AG04450 (cell line): Measurements from ENCODE around the gene DNAJB7. TPM values are rescaled to one million over a fixed set of nuclear protein-coding genes. Genes with fewer than 3 reads are reported as not detected.
A peak's percentile ranks its signal among the peaks of the same experiment; 100 is the strongest.

Experiments
- CTCF ChIA-PET: fragments of 300-600, 350-600 bp; formaldehyde crosslinking; extraction: SDS; loops from one replicate; lab custom pipeline; 2022; ENCODE audit warnings: antibody characterized with exemption, inconsistent platforms; lab: Charles Lee
- POLR2A ChIA-PET: fragments of 350-600 bp; formaldehyde crosslinking; extraction: SDS; loops from one replicate; lab custom pipeline; 2021; ENCODE audit warnings: antibody characterized with exemption, inconsistent platforms; lab: Yijun Ruan, JAX
- DNase-seq: peaks from one replicate; pipeline ENCODE4 v3.0.0-alpha.2; 2011; ENCODE audit warnings: low read depth, low spot score
- H3K27ac ChIP-seq: one replicate; pipeline ENCODE4 v1.5.1; 2012; ENCODE audit warnings: low read depth, low read length, control low read depth
- H3K27me3 ChIP-seq: one replicate; pipeline ENCODE4 v1.6.0; 2012; ENCODE audit warnings: low read length; ENCODE audit not compliant: control insufficient read depth, insufficient read depth
- H3K4me3 ChIP-seq: 2 replicates; pipeline ENCODE4 v1.5.1; 2011; ENCODE audit warnings: mild to moderate bottlenecking, low read depth, low read length, control low read depth
- H3K9me3 ChIP-seq: 2 replicates; pipeline ENCODE4 v1.5.1; 2012; ENCODE audit warnings: low read length; ENCODE audit not compliant: control insufficient read depth, insufficient read depth
- polyA plus RNA-seq: library from polyadenylated mRNA; depleted of rRNA; stranded (reverse); fragments of >200 nt; gene quantifications from 2 replicates; pipeline ENCODE4 v1.2.3, GENCODE V29; 2011
- TF ChIP-seq, protein P1 (sequence below): IDR thresholded peaks from 2 replicates; pipeline ENCODE4 v1.5.1; 2011; ENCODE audit warnings: low read depth, low read length, control low read depth, inconsistent platforms

The DNAJB7 gene
- polyA plus RNA-seq, 1 experiment, result not detected

DNA sequence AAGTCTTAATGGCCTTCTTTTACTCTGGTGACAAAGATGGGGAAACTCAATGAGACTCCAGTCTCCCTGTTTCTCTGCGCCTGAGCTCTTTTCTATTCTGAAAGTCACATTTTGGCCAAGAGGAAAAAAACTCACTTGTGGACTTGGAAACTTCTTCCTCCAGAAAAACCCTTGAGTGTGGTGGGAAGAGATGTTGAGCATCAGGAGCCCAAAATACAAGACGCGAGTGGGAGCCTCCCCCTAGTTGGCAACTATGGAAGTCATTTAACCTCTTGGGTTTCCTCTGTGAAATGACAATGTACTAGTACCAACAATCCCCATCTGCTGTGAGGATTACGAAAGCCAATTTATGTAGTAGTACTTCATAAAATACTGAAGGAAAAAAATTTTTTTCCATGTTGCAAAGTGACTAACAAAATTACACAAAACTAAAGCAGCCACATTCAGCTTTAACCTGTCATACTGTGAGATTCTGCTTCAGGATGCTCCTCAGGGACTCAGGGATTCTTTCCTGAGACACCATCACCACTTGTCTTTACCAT, 42.2 kb downstream of the DNAJB7 start:
- peak overlapping the region; percentile 55 for H3K27ac ChIP-seq
- POLR2A ChIA-PET, result interaction anchor here (2.0 kb wide), 1 partner anchor 37 kb away, joined by 9 read pairs; the partner anchor contains the start of genes ST13 and XPNPEP3
- TF ChIP-seq, protein P1, sequence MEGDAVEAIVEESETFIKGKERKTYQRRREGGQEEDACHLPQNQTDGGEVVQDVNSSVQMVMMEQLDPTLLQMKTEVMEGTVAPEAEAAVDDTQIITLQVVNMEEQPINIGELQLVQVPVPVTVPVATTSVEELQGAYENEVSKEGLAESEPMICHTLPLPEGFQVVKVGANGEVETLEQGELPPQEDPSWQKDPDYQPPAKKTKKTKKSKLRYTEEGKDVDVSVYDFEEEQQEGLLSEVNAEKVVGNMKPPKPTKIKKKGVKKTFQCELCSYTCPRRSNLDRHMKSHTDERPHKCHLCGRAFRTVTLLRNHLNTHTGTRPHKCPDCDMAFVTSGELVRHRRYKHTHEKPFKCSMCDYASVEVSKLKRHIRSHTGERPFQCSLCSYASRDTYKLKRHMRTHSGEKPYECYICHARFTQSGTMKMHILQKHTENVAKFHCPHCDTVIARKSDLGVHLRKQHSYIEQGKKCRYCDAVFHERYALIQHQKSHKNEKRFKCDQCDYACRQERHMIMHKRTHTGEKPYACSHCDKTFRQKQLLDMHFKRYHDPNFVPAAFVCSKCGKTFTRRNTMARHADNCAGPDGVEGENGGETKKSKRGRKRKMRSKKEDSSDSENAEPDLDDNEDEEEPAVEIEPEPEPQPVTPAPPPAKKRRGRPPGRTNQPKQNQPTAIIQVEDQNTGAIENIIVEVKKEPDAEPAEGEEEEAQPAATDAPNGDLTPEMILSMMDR, result 0 out of 2 replicates have a peak, but pooled peaks have one; percentile 10
- no peaks in the 10 kb centered on the region for H3K27me3 ChIP-seq
- H3K9me3 ChIP-seq, result no peaks in the 10 kb centered on the region
- no peak for DNase-seq
- CTCF ChIA-PET, result interaction anchor here (1.2 kb wide), 1 partner anchor 9 kb away, joined by 3 read pairs; no protein-coding TSS in a partner anchor
- H3K4me3 ChIP-seq, result peak overlapping the region; percentile 99

DNA sequence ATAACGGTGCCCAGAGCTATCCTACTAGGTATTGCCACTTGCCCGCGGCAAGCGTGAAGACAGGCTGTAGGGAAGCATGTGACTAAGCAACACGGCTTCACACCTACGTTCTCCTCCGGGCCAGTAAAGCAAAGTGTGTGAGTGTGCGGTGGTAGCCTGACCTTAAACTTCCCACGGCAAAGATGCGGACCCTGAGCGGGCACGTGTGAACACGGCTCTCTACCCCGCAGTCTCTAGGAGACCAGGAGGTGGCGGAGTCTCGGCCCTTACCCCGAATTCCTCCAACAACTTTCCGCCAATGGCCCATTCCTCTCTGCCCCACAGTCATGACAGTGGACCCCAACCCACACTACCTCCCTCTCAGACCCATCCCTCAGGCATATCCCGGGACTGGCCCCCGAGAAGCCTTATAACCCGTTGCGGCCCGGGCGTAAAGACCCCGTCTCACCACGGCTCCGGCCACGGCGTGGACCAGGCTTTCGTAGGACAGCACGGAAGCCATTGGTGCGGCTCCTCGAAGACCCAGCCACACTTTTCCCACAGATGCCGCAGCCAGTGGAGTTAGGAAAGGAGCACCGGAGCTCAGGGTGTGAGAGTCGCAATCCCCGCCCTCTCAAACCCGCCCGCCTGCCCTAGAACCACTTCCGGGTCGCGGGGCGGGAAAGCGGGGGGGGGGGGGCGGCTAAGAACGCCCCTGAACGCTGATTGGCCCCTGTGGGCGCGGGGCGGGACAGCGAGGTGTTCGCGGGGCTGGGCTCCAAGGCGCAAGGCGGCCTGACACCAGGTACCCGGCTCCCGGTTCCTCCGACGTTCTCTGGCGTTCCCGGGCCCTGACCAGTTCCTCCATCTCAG, 42.9 kb downstream of the DNAJB7 start, which contains the start of gene SLC25A17:
TSS of gene SLC25A17 (minus strand) at position 600 of the 852 bp plus-strand sequence. CDS start at position 502, 98 bp downstream.
- DNase-seq, result peak; percentile 29
- Histone ChIP-seq H3K9me3 (no peaks in the 10 kb centered on the region), H3K4me3 (peak within 1 kb of the TSS; percentile 99), H3K27me3 (no peaks in the 10 kb centered on the region), H3K27ac (peak within 1 kb of the TSS; percentile 68)
- ChIA-PET CTCF (interaction anchor here (0.8 to 1.2 kb wide), 2 partner anchors 9 to 125 kb away, joined by 3 to 4 read pairs; no protein-coding TSS in a partner anchor), POLR2A (interaction anchor here (0.6 to 2.0 kb wide), 3 partner anchors 38 to 70 kb away, joined by 3 to 9 read pairs (median 3); partner anchors contain the start of genes ST13 and XPNPEP3)
- TF ChIP-seq, protein P1, result peak; percentile 62

DNA sequence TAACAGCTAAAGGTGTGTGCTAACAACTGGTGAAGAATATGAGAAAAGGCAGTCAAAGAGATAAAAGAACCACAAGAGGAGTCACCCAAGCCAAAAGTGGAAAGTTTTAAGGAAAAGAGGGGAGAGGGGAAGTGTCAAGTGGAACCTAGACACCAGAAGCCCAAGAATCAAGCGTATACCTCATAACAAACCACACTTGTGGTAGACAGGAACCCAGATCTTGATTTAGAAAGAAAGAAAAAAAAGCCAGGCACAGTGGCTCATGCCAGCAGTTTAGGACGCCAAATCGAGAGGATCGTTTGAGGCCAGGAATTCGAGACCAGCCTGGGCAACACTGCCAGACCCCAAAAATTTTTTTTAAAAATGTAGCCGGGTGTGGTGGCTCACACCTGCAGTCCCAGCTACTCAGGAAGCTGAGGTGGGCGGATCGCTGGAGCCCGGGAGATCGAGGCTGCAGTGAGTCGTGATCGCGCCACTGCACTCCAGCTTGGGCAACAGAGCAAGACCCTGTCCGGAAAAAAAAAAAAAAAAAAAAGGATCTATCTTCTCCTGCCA, 43.6 kb downstream of the DNAJB7 start:
- ChIA-PET CTCF (interaction anchor here (0.8 kb wide), 1 partner anchor 124 kb away, joined by 4 read pairs; no protein-coding TSS in a partner anchor), POLR2A (interaction anchor here (0.6 to 2.0 kb wide), 3 partner anchors 39 to 69 kb away, joined by 3 to 9 read pairs (median 3); partner anchors contain the start of genes ST13 and XPNPEP3)
- H3K27ac ChIP-seq, result peak overlapping the region; percentile 68
- DNase-seq, result no peak
- TF ChIP-seq, protein P1, result no peak
- H3K4me3 ChIP-seq, result peak overlapping the region; percentile 99
- H3K9me3 ChIP-seq, result no peaks in the 10 kb centered on the region
- H3K27me3 ChIP-seq, result no peaks in the 10 kb centered on the region

DNA sequence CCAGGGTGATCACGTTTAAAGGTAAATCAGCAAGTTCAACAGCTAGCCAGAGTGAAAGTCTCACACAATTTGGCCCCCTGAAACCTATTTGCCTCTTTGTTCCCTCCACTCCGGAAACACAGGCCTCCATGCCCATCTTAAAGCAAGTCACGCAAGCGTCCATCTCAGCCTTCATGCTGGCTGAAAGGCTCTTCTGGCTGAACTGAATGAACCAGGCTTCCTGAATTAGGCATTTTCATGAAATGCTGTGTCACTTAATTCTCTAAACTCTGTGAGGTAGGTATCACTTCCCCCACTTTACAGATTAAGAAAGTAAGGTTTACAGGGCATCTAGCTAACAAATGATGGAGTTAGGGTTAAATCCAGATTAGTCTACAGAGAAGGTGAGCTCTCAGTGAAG, 44.2 kb downstream of the DNAJB7 start:
- no peaks in the 10 kb centered on the region for H3K27me3 ChIP-seq
- no peaks in the 10 kb centered on the region for H3K9me3 ChIP-seq
- DNase-seq, result no peak
- CTCF ChIA-PET, result no interaction called here
- TF ChIP-seq, protein P1, result no peak
- peak overlapping the region; percentile 99; the same call in 1 of the 2 replicates for H3K4me3 ChIP-seq
- POLR2A ChIA-PET, result interaction anchor here (2.0 kb wide), 1 partner anchor 39 kb away, joined by 9 read pairs; the partner anchor contains the start of genes ST13 and XPNPEP3
- H3K27ac ChIP-seq, result no peak overlapping the region
